GM15510 (cell line): ENCODE results near the gene NHLH2.

Experiments used
- POLR2A ChIP-seq: IDR thresholded peaks from 3 replicates; pipeline ENCODE4 v1.6.1; 2011; ENCODE audit warnings: borderline replicate concordance; ENCODE audit not compliant: insufficient read length; ENCODE audit errors: extremely low read depth

The NHLH2 gene

DNA sequence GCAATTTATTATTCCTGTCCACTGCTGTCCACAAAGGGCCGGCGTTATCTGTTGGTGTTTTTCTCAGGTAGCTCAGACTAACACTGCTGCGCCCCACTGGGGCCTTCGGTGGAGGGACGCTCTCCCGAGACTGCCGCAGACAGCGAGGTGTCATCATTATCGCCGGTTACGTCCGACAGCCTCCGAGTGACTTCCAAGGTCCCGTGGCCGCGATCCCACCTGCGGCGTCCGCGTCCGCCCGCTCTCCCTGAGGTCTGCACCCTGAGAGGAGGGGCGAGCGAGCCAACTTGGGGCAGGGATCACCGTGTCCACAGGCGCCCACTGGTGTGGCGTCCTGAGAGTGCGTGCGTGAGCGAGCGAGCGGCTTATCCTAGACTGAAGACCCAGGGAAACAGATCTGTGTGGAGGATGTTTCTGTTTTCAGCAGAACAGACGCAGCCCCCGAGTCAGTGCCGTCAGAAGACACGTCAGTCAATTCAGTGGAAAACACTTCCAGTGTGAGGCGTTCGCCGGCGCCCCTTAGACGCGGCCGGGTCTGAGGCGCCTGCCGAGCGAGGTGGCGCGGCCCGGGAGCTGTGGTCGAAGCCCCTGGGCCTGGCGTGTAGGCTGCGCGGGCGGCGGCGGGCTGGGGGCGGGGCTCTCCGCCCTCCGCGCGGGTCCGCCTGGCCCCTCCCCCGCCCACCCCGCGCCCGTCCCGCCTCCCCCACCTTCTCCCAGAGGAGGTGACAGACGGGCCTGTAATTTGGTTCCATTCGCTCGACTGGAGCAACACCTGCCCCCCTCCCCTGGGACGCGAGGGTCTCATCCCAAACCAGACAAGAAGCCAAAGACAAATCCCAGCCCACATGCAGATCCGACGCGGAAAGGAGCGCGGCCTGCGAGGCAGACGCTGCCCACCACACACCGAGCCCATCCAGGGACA lies 12.6 kb downstream of the NHLH2 start:
- TF ChIP-seq POLR2A = no peak

DNA sequence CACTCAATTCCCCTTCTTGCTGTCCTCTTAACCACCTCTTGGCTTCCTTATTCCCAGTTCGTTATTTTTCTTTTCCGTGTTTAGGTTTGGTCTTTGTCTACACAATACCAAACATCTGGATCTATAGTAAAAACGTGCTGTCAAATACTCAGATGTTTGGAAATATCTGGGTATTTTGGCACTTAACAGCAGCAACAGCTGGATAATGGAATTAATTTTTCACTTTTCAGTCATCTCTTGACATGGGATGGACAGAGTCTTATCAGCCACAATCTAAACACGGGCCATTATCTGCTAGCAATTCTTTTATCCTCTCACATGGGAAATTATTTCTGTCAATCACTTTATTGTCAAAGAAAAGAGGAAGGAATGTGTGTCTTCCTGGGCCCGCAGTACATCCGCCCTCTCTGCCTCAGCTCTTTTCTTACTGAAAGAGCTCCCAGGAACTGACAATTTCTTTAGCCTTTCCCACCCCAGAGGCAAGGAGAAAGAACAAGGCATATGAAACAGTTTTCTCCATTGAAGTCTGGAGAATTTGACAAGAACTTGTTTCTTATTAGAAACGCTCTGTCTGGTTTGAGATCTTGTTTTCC lies 13.4 kb downstream of the NHLH2 start:
- no peak for TF ChIP-seq POLR2A

DNA sequence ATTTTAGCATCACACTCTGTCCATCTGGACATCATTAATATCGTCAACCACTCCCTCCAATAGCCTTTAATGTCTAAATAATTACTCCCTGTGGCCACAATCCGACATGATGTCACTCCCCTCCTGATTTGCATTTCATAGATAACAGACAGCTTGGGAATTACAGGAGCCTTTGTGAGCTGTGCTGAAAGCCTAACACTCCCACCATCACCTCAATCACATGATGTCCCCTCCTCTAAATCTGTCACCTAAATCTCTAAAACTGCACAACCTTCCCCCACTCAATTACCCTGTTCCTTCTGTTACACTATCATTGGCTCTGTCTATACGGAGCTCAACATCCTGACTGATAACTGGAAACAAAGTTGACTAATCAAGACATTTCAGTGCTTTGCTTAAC lies 14.3 kb downstream of the NHLH2 start:
- no peak for TF ChIP-seq POLR2A

DNA sequence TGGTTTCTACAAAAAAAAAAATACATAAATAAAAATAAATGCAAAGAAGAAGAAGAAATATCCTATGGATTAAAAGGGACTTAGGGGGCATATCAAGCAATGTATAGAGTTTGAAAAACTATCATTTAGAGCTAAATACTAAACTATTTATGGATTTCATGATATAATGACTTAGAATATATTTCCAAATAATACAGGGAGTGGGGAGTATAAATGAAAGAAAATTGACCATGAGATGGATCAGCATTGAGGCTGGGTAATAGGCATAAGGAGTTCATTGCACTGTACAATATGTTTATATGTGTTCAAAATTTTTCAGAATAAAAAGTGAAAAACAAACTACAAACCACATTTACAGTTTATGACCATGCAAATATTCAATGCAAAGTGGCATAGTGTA lies 18.8 kb downstream of the NHLH2 start:
- TF ChIP-seq POLR2A = no peak

DNA sequence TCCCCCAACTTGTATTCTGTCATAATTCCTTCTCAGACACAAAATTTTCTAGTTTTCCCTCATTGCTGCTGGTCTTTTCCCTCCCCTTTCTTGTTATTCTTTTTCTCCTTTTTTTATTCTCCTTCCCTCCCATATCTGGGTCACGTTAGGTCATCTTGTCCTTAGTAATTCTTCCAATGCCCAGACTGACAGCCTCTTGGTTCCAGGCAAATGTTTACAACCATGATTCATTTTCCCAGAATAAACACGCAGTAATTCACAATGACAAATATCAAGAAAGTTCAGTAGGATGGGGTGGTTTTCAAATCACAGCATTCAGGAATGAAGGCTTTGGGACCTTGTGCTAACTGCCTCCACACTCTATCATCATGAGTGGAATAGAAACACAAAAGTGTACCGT lies 25.2 kb downstream of the NHLH2 start:
- TF ChIP-seq POLR2A = no peak

DNA sequence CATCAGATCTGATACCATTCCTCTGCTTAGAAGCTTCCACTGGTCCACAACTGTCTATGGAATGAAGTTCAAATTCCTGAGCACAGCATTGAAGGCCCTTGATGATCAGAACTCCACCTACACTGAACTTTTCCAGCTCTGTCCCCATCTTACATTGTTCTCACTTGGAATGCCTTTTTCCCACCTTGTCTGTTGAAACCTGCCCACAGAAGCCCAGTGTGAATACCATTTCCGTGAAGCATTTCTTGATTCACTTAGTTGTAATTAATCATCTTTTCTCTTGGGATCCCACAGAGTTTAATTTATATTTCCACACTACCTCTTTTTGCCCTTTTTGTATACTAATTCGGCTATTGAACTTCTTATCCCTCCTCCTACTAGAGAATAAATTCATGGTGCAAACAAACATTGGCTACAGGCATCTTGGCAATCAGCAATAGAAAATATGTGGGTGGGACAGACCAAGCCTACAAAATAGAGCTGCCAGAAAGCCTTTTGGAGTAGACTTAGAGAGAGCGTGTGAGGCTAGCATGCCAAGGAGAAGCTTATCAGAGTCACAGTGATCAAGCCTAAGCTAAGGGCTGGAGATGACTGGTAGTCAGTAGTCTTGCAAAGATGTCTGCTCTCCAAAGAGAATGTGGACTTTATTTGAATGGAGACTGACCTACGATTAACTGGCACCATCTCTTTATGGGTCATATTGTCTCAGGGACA lies 26.1 kb downstream of the NHLH2 start:
- no peak for TF ChIP-seq POLR2A

DNA sequence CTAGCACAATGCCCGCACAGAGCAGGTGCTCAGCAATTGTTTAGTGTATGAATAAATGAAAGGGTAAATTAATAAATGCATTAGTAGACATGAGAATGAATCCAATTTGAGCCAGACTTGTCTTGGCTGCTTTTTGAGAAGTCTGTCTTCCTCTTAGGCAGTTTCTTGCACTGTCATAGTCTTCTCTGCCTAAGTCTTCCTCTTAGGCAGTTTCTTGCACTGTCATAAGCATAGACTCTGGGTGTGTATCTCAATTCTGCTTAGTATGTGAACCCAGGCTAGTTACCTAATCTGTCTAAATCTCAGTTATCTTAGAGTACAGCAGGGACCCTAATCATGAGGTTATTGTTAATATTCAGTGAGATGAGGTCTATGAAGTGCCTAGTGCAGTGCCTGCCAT lies 27.2 kb downstream of the NHLH2 start:
- no peak for TF ChIP-seq POLR2A

DNA sequence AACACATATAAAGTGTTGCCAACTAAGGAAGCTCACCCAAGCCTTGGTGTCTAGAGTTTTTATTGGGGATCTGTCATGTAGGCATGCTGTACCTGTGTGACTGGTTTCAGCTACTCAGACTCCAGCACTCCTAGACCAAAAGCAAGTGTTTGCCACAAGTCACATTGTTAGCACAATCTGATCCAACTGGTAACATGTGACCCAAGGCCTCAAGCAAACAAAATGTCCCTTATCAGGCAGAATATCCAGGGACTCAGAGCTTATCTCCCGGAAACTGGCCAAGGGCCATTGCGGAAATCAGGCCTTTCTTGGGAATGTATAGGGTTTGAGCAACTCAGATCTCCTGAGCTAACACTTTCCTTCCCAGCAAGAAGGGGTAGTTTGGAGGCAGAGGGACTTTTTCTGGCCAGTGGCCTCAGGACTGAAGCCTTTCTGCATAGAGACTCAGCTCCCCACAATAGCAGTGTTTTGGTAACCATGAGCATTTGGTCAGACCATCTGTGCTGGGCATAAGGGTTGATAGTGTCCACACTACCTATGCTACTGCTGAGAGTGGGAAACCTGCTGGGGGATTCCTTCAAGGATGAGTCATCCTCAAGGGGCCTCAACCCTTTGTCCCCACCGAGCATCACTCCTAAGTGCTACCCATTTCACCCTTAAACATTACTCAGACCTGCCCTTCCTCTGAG lies 29.6 kb downstream of the NHLH2 start:
- TF ChIP-seq POLR2A = no peak

DNA sequence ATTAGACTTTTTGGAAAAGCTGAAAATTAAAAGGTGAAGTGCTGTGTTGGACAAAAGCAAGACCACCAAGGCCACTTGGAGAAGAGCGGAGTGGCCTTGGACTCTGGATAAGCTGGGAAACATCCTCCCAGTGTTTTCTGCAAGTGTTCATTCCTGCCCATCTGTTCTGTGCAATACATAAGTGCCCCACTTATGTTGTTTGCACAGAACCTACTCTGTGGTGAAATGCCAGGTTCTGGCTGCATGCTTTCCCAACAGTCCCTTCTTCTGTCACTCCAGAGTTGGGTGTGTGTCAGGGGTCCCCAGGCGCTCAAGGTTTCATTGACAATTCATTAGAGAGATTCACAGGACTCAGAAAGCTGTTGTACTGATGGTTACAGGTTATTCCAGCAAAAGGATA lies 30.3 kb downstream of the NHLH2 start:
- no peak for TF ChIP-seq POLR2A

DNA sequence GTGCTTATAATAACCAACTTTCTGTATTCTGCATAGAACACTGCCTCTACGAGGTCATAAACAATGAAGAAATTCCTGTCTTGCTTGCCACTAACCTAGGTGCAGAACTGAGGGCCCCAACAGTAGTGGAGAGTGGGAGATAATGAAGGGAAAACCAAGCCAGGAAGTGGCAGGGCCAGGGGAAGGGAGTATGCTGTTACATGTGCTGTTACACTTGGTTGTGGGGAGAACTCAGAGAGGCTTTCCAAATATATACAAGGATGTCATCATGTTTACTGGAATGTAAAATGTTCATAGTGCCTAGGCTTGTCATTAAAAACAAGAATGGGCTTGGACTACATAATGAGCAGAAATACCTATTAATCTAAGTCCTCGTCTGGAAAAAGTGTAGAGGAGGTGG lies 31.1 kb downstream of the NHLH2 start:
- TF ChIP-seq POLR2A = no peak

DNA sequence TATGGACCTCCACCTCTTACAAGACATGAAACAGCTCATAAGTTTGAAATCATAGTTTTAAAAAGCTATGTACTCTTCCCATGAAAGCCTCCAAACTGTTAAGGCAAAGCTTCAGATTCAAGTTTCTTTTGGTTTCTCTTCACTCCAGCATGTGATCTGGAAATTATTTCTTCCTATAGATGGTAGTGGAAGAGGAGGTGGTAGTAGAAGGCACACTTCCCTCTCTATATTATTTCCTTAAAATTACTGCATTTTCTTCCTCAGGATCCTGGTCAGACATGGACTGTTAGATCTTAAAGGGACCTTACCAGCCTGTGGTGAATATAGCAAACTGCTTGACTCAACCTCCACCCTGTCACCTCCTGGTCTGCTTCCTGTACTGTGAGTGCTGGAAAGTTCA lies 31.9 kb downstream of the NHLH2 start:
- no peak for TF ChIP-seq POLR2A

DNA sequence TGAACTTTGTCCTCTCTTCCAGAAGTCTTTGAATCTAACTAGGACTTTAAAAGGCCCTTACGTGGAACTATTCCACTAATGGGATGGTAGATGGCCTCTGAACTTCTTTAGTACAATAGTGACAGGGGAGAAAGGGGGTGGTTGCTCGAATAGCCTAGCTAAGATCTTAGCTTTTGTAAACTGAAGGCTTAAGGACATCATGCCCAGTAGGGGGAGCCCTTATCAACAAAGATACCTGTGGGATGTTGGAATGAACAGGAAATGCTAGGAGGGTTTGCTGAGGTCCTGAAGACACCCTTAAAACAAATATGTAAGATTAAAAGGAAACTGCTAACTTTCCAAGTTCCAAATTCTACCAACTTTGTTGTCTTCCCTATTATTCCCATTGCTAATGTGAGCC lies 33.2 kb downstream of the NHLH2 start:
- no peak for TF ChIP-seq POLR2A

DNA sequence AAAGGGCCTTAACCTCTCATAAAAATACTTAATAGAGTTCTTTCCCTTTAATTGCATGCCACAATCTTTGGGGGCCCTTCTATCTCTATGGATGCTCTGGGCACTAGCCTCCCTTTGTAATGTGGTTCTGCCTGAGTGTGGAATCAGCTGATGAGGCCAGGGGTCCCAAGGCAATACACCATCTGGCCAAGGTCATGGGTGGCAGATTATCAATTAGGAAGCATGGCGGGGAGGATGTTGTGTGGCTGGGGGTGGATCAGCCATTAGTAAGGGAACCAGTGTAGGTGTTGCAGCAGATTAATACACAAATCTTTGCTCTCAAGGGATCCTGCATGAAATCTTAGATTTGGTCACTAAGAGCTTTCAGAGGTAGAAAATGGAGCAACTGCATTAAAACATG lies 35.3 kb downstream of the NHLH2 start:
- TF ChIP-seq POLR2A = no peak

DNA sequence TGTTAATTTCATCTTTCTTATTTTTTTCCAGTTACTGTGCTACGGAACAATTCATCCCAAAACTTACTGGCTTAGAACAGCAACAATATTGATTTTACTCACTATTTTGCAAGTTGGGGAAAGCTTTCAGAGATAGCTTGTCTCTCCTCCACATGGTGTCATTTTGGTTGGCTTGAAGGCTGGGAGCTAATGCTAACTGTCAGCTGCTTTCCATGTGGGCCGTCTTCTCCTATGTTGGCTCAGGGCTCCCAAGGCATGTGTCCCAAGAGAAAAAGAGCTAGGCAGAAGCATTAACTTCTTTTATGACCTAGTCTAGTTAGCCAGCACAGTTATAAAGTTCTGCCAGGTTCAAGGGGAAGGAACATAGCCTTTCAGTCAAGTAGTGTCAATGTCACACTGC lies 38.5 kb downstream of the NHLH2 start:
- TF ChIP-seq POLR2A = no peak

DNA sequence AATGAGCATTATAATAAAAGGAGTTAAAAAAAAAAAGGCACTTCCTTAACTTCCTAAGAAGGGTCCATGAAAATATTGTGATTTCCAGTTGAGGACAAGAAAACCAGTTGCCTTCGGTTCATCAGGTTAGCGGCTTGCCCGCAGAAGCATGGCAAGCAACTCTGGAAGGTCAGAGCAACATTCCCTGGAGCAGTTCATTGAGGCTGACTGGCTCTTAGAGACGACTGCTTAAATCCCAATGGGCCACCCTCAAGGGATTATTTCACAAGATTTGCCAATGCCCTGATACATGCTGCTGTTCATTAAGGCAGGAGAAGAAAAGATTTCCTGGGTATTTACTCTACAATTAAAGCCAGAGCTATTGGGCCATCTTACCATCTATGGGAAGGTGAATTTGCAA lies 43.4 kb downstream of the NHLH2 start:
- no peak for TF ChIP-seq POLR2A

DNA sequence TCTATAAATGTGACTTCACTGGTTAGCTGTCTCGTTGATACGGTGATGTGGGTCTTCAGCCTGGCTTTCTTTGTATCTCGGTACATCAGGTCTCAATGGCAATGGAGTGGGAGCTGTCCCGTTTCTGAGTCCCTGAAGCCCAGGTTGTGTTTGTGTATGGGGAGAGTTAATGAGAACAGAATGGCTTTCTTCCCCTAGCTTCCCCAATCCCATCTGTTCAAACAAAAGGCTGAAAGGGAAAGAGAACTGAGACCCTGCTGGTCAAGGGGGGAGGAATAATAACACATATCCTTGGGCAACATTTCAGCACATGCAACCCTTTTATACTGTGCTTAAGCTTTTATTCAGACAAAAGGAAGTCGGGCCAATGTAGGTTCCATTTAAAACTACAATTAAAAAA lies 44.0 kb downstream of the NHLH2 start:
- no peak for TF ChIP-seq POLR2A

DNA sequence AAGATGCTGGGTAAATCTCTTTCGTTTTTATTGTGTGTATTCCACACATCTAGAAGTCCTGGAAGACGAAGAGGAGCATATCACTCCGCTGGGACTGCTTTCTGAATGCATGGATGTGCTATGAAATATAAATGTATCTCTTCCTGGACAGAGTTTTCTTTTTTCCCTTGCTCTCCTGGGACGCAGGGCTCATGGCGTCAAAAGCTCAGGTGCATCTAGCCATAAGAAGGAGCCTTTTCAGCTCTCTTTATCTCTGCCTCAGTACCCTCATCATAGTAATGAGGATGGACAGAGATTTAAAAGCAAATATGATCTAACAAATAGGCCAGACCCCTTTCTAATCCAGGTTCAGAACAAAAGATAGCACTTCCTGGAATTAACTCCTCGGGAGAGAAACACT lies 44.9 kb downstream of the NHLH2 start:
- no peak for TF ChIP-seq POLR2A
